ENCODE results near the gene CRCP.
"Not testable (repeated sequence)": the region's sequence is repeated elsewhere in the genome, so short reads cannot be mapped to it uniquely, and the experiment has no call there.

The CRCP gene

DNA sequence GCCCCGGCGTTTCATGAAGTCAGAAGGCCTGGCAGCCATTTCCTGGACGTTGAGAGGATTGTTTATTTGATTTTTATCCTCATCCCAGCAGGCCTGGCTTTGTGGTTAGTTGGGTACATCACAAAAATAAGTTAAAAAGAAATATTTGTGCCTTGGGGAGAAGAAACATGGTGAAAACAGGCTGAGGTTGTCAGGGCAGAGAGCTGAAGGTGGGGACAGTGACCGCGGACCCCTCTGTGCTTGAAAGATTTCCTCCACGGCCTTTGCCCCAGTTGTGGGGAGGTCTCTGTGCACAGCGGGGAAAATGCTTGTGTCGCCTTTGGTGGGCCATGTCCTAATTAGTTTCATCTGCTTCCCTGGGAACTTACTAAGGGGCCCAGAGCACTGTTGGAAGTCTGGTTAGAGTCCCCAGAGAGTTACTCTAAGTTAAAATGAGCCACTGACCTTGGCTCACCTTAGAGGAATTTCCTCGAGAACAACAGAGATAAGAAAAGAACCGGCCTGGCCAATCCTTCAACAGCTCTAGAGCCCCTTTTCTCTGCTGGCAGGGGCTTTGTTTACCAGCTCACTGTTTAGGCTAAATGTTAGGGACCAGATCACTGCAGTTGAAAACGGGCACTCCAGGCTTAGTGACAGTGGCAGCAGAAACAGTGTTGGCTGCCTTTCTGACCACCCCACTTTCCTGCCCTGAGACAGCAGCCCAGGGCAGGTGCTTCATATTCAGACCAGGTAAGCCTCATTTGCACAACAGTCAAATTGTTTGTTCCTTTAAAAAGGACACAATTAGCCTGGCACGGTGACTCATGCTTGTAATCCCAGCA, 37.9 kb downstream of the CRCP start:
- no peaks in the 10 kb centered on the region for H3K4me1 ChIP-seq (ENCODE audit: control insufficient read depth, insufficient read depth, low read length, poor library complexity, severe bottlenecking)
- H3K9me3 ChIP-seq (ENCODE audit: control insufficient read depth, low read length) = no peaks in the 10 kb centered on the region
- no peak overlapping the region for H3K4me3 ChIP-seq (ENCODE audit: insufficient read depth, low read depth, low read length, poor library complexity, severe bottlenecking)
- H3K36me3 ChIP-seq (ENCODE audit: control insufficient read depth, insufficient read depth, low read length) = peaks cover 34% of the 10 kb centered on the region
- no peak for DNase-seq
- no peaks in the 10 kb centered on the region for H3K27me3 ChIP-seq (replicated peaks; ENCODE audit: control insufficient read depth, insufficient read depth, low read length, poor library complexity, severe bottlenecking)
- no peak overlapping the region for H3K27ac ChIP-seq (ENCODE audit: insufficient read depth, low read length, poor library complexity, severe bottlenecking)

DNA sequence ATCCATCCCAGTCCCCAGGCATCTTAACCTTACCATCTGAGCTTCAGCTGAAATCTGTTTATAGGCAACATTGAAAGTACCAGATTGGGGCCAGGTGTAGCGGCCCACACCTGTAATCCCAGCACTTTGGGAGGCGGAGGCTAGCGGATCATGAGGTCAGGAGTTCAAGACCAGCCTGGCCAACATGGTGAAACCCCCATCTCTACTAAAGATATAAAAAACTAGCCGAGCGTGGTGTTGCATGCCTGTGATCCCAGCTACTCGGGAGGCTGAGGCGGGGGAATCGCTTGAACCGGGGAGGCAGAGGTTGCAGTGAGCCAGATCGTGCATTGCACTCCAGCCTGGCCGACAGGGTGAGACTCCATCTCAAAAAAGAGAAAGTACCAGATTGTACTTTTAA, 39.0 kb downstream of the CRCP start:
- H3K4me3 ChIP-seq (ENCODE audit: insufficient read depth, low read depth, low read length, poor library complexity, severe bottlenecking) = no peak overlapping the region
- no peaks in the 10 kb centered on the region for H3K9me3 ChIP-seq (ENCODE audit: control insufficient read depth, low read length)
- no peak overlapping the region for H3K27ac ChIP-seq (ENCODE audit: insufficient read depth, low read length, poor library complexity, severe bottlenecking)
- no peak for DNase-seq
- H3K36me3 ChIP-seq (ENCODE audit: control insufficient read depth, insufficient read depth, low read length) = peaks cover 40% of the 10 kb centered on the region
- H3K4me1 ChIP-seq (ENCODE audit: control insufficient read depth, insufficient read depth, low read length, poor library complexity, severe bottlenecking) = no peaks in the 10 kb centered on the region
- H3K27me3 ChIP-seq (replicated peaks; ENCODE audit: control insufficient read depth, insufficient read depth, low read length, poor library complexity, severe bottlenecking) = no peaks in the 10 kb centered on the region

DNA sequence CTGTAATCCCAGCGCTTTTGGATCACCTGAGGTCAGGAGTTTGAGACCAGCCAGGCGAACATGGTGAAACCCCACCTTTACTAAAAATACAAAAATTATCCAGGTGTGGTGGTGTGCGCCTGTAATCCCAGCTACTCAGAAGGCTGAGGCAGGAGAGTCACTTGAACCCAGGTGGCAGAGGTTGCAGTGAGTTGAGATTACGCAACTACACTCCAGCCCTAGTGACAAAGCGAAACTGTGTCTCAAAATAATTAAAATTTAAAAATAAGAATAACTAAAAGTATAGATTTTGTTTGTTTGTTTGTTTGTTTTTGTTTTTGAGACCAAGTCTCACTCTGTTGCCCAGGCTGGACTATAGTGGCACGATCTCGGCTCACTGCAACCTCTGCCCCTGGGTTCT, 41.4 kb downstream of the CRCP start:
- peaks cover 35% of the 10 kb centered on the region for H3K36me3 ChIP-seq (ENCODE audit: control insufficient read depth, insufficient read depth, low read length)
- H3K27me3 ChIP-seq (replicated peaks; ENCODE audit: control insufficient read depth, insufficient read depth, low read length, poor library complexity, severe bottlenecking); DNase-seq; H3K4me3 ChIP-seq (ENCODE audit: insufficient read depth, low read depth, low read length, poor library complexity, severe bottlenecking); H3K9me3 ChIP-seq (ENCODE audit: control insufficient read depth, low read length); H3K27ac ChIP-seq (ENCODE audit: insufficient read depth, low read length, poor library complexity, severe bottlenecking); H3K4me1 ChIP-seq (ENCODE audit: control insufficient read depth, insufficient read depth, low read length, poor library complexity, severe bottlenecking): not testable (repeated sequence)

DNA sequence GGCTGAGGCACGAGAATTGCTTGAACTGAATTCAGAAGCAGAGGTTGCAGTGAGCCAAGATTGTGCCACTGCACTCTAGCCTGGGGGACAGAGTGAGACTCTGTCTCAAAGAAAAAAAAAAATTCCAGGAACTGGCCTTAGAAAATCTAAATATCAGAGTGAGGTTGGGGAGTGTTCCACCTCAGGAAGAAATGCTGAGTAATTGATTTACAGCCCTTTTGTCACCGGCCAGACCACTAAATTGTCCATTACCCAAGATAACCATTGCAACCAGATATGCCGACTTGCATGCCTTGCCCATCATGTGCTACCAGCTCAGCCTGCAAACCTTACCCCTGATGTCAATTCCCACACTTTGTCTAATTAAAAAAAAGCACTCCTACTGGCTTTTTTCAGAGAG, 42.4 kb downstream of the CRCP start:
- no peak overlapping the region for H3K27ac ChIP-seq (ENCODE audit: insufficient read depth, low read length, poor library complexity, severe bottlenecking)
- no peak overlapping the region for H3K4me3 ChIP-seq (ENCODE audit: insufficient read depth, low read depth, low read length, poor library complexity, severe bottlenecking)
- H3K4me1 ChIP-seq (ENCODE audit: control insufficient read depth, insufficient read depth, low read length, poor library complexity, severe bottlenecking) = no peaks in the 10 kb centered on the region
- DNase-seq = no peak
- peaks cover 32% of the 10 kb centered on the region for H3K36me3 ChIP-seq (ENCODE audit: control insufficient read depth, insufficient read depth, low read length)
- no peaks in the 10 kb centered on the region for H3K27me3 ChIP-seq (replicated peaks; ENCODE audit: control insufficient read depth, insufficient read depth, low read length, poor library complexity, severe bottlenecking)
- H3K9me3 ChIP-seq (ENCODE audit: control insufficient read depth, low read length) = no peaks in the 10 kb centered on the region

DNA sequence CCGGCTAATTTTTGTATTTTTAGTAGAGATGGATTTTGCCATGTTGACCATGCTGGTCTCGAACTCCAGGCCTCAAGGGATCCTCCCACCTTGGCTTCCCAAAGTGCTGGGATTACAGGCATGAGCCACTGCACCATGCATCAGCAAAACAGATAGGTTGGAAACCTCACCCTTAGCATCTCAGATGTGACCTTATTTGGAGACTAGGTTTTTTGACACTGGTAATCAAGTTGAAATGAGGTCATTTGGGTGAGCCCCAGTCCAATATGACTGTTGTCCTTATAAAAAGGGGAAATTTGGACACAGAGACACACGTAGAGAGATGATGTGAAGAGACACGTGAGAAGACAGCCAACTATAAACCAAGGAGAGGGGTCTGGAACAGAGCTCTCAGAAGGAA, 48.0 kb downstream of the CRCP start:
- H3K36me3 ChIP-seq (ENCODE audit: control insufficient read depth, insufficient read depth, low read length) = peaks cover 6% of the 10 kb centered on the region
- H3K9me3 ChIP-seq (ENCODE audit: control insufficient read depth, low read length) = no peaks in the 10 kb centered on the region
- no peak for DNase-seq
- no peak overlapping the region for H3K4me3 ChIP-seq (ENCODE audit: insufficient read depth, low read depth, low read length, poor library complexity, severe bottlenecking)
- no peaks in the 10 kb centered on the region for H3K4me1 ChIP-seq (ENCODE audit: control insufficient read depth, insufficient read depth, low read length, poor library complexity, severe bottlenecking)
- no peaks in the 10 kb centered on the region for H3K27me3 ChIP-seq (replicated peaks; ENCODE audit: control insufficient read depth, insufficient read depth, low read length, poor library complexity, severe bottlenecking)
- H3K27ac ChIP-seq (ENCODE audit: insufficient read depth, low read length, poor library complexity, severe bottlenecking) = no peak overlapping the region

DNA sequence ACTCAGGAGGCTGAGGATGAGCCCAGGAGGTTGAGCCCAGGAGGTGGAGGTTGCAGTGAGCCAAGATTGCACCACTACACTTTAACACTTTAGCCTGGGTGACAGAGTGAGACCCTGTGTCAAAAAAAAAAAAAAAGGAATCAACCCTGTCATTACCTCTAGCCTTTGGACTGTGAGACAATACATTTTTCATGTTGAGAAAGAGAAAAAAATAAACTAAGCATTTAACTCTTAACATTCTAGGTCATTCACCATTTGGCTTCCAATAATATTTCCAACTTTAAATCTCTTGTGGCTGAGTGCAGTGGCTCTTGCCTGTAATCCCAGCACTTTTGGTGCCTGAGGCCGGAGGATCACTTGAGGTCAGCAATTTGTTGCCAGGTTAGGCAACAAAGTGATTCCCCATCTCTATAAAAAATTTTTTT, 48.6 kb downstream of the CRCP start:
- H3K27me3 ChIP-seq (replicated peaks; ENCODE audit: control insufficient read depth, insufficient read depth, low read length, poor library complexity, severe bottlenecking) = no peaks in the 10 kb centered on the region
- H3K27ac ChIP-seq (ENCODE audit: insufficient read depth, low read length, poor library complexity, severe bottlenecking) = no peak overlapping the region
- H3K4me1 ChIP-seq (ENCODE audit: control insufficient read depth, insufficient read depth, low read length, poor library complexity, severe bottlenecking) = no peaks in the 10 kb centered on the region
- peaks cover 5% of the 10 kb centered on the region for H3K36me3 ChIP-seq (ENCODE audit: control insufficient read depth, insufficient read depth, low read length)
- DNase-seq = no peak
- no peaks in the 10 kb centered on the region for H3K9me3 ChIP-seq (ENCODE audit: control insufficient read depth, low read length)
- H3K4me3 ChIP-seq (ENCODE audit: insufficient read depth, low read depth, low read length, poor library complexity, severe bottlenecking) = no peak overlapping the region

DNA sequence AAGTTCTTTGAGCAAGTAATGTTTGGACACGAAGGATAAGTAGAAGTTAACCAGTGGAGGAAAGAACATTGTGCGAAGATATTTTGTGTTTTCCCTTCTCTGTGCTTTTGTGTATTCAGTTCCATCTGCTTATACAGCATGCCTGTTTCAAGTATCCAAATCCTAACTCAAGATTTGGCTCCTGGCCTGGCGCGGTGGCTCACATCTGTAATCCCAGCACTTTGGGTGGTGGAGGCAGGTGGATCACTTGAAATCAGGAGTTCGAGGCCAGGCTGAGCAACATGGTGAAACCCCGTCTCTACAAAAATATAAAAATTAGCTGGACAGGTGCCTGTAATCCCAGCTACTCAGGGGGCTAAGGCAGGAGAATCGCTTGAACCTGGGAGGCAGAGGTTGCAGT, 49.7 kb downstream of the CRCP start:
- no peak for DNase-seq
- Histone ChIP-seq H3K36me3 (ENCODE audit: control insufficient read depth, insufficient read depth, low read length) (no peaks in the 10 kb centered on the region), H3K27ac (ENCODE audit: insufficient read depth, low read length, poor library complexity, severe bottlenecking) (no peak overlapping the region), H3K4me1 (ENCODE audit: control insufficient read depth, insufficient read depth, low read length, poor library complexity, severe bottlenecking) (no peaks in the 10 kb centered on the region), H3K9me3 (ENCODE audit: control insufficient read depth, low read length) (no peaks in the 10 kb centered on the region), H3K27me3 (replicated peaks; ENCODE audit: control insufficient read depth, insufficient read depth, low read length, poor library complexity, severe bottlenecking) (no peaks in the 10 kb centered on the region), H3K4me3 (ENCODE audit: insufficient read depth, low read depth, low read length, poor library complexity, severe bottlenecking) (no peak overlapping the region)

DNA sequence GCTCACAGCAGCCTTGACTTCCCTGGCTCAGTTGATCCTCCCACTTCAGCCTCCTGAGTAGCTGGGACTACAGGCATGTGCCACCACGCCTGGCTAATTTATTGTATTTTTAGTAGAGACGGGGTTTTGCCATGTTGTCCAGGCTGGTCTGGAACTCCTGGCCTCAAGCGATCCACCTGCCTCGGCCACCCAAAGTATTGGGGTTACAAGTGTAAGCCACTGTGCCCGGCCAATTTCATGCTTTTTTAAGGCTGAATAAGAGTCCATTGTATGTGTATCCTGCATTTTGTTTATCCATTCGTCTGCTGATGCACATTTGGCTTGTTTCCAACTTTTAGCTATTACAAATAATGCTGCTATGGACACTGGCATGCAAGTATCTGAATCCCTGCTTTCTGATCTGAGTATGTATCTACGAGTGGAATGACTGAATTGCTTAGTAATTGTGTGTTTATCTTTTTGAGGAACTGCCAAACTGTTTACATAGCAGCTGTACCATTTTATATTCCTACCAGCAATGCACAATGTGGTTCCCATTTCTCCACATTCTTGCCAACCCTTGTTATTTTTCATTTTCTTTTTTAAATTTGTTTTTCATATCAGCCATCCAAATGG, 53.2 kb downstream of the CRCP start:
- DNase-seq = no peak

DNA sequence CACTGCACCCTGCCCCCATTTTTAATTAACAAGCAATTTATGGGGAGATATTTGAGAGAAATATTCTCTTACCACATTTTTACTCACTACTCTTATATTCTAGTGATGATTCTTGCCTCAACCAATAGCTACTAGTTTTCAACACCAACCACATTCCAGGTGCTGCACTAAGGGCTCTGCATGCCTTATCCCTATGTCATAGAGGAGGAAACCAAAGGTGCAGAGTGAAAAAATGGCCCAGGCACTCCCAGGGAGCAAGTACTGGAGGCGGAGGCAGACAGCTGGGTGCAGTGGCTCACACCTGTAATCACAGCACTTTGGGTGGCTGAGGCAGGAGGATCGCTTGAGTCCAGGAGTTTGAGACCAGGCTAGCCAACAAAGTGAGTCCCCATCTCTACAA, 55.0 kb downstream of the CRCP start:
- H3K27ac ChIP-seq (ENCODE audit: insufficient read depth, low read length, poor library complexity, severe bottlenecking) = no peak overlapping the region
- H3K9me3 ChIP-seq (ENCODE audit: control insufficient read depth, low read length) = no peaks in the 10 kb centered on the region
- no peak for DNase-seq
- no peaks in the 10 kb centered on the region for H3K4me1 ChIP-seq (ENCODE audit: control insufficient read depth, insufficient read depth, low read length, poor library complexity, severe bottlenecking)
- no peaks in the 10 kb centered on the region for H3K36me3 ChIP-seq (ENCODE audit: control insufficient read depth, insufficient read depth, low read length)
- no peak overlapping the region for H3K4me3 ChIP-seq (ENCODE audit: insufficient read depth, low read depth, low read length, poor library complexity, severe bottlenecking)
- no peaks in the 10 kb centered on the region for H3K27me3 ChIP-seq (replicated peaks; ENCODE audit: control insufficient read depth, insufficient read depth, low read length, poor library complexity, severe bottlenecking)

More for the DNA sequence above, 53.2 kb downstream of the CRCP start:
- Histone ChIP-seq H3K9me3 (ENCODE audit: control insufficient read depth, low read length) (no peaks in the 10 kb centered on the region), H3K27ac (ENCODE audit: insufficient read depth, low read length, poor library complexity, severe bottlenecking) (no peak overlapping the region), H3K27me3 (replicated peaks; ENCODE audit: control insufficient read depth, insufficient read depth, low read length, poor library complexity, severe bottlenecking) (no peaks in the 10 kb centered on the region), H3K4me3 (ENCODE audit: insufficient read depth, low read depth, low read length, poor library complexity, severe bottlenecking) (no peak overlapping the region), H3K36me3 (ENCODE audit: control insufficient read depth, insufficient read depth, low read length) (no peaks in the 10 kb centered on the region), H3K4me1 (ENCODE audit: control insufficient read depth, insufficient read depth, low read length, poor library complexity, severe bottlenecking) (no peaks in the 10 kb centered on the region)

All from effector memory CD4-positive, alpha-beta T cell (primary cell).